D721Med (cell line): ENCODE results near the gene STK38.

Experiments
- DNase-seq: peaks from one replicate; pipeline ENCODE4 v3.0.0; 2011; ENCODE audit warnings: low spot score; ENCODE audit not compliant: insufficient read length
- FAIRE-seq: peaks from 2 replicates; lab custom pipeline; 2011; peaks lifted over from hg19 to GRCh38; lab: Jason Lieb, UNC
- CTCF ChIP-seq: IDR thresholded peaks from 2 replicates; pipeline ENCODE4 v1.5.1; 2012; ENCODE audit warnings: mild to moderate bottlenecking, control low read depth; ENCODE audit not compliant: insufficient read depth; ENCODE audit errors: missing control alignments

The STK38 gene

GRCh38 chr6:36547646-36548400 is 544 bp upstream of the STK38 start:
- FAIRE-seq (no peak), DNase-seq (no peak)
- no peak for TF ChIP-seq CTCF

- no peak for FAIRE-seq
- DNase-seq, result no peak
- no peak for TF ChIP-seq CTCF
Observed at GRCh38 chr6:36546308-36546919, 865 bp downstream of the STK38 start.

GRCh38 chr6:36545767-36546307 is 1.4 kb downstream of the STK38 start:
- DNase-seq, result peak; percentile 25
- FAIRE-seq, result no peak
- no peak for TF ChIP-seq CTCF

- DNase-seq, result no peak
- FAIRE-seq, result no peak
- no peak for TF ChIP-seq CTCF
Observed at GRCh38 chr6:36544228-36544627, 3.1 kb downstream of the STK38 start.

- FAIRE-seq, result no peak
- DNase-seq, result no peak
- TF ChIP-seq CTCF, result no peak
Observed at GRCh38 chr6:36542041-36542440, 5.2 kb downstream of the STK38 start.

GRCh38 chr6:36539814-36540568 is 7.3 kb downstream of the STK38 start:
- DNase-seq, result no peak
- no peak for FAIRE-seq
- TF ChIP-seq CTCF, result no peak
